Kidney epithelial cell (primary cell): ENCODE results near the gene KCNK18. TPM values are rescaled to one million over a fixed set of nuclear protein-coding genes. Genes with fewer than 3 reads are reported as not detected.

Experiments used
- DNase-seq: peaks from one replicate; pipeline ENCODE4 v3.0.0-alpha.2; 2010; ENCODE audit warnings: low read depth
- H3K27me3 ChIP-seq: 2 replicates; pipeline ENCODE4 v1.6.0; 2011; ENCODE audit warnings: low read length; ENCODE audit not compliant: control insufficient read depth, insufficient read depth
- H3K36me3 ChIP-seq: 2 replicates; pipeline ENCODE4 v1.5.1; 2011; ENCODE audit warnings: low read length; ENCODE audit not compliant: control insufficient read depth, insufficient read depth
- H3K4me3 ChIP-seq: 2 replicates; pipeline ENCODE4 v1.5.1; 2011; ENCODE audit warnings: low read depth, mild to moderate bottlenecking, control low read depth, low read length
- total RNA-seq: library from RNA; depleted of rRNA; stranded (reverse); fragments of >200 nt; gene quantifications from 2 replicates; pipeline ENCODE4 v1.2.3, GENCODE V29; 2015
- TF ChIP-seq, protein P1 (sequence below): IDR thresholded peaks from 2 replicates; pipeline ENCODE4 v1.5.1; 2011; ENCODE audit warnings: mild to moderate bottlenecking, moderate library complexity, low read length, control low read depth, inconsistent platforms; ENCODE audit not compliant: insufficient read depth, poor library complexity, severe bottlenecking

Gene KCNK18
- total RNA-seq, 1 donor from 2014 or later: not detected

DNA sequence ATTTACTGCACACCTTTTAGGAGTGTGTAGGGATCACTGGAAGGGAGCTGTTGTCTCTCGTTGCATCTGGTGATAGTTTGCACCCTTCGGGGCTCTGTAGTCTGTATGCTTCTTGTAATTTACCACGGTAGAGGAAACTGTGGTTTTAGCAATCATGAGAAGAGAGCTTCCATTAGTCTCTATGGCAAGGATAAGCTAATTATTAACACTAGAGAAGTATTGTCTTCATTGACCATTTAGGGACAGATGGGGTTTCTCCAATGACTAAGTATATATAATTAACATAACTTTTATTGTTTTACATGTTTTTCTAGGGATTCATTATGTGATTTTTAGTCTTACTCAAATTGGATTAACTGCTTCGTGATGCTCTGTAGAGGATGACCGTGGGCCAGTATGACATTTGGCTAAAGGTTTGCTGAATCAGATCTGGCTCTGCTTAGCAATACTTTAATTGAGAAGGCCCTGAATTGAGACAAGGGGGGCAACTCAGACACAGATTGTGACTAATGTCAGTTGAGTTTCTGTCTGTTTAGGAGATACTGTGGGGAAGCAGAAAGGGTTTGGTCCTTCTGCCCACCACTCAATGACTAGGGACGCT is 52.3 kb downstream of the KCNK18 start:
- TF ChIP-seq, protein P1, sequence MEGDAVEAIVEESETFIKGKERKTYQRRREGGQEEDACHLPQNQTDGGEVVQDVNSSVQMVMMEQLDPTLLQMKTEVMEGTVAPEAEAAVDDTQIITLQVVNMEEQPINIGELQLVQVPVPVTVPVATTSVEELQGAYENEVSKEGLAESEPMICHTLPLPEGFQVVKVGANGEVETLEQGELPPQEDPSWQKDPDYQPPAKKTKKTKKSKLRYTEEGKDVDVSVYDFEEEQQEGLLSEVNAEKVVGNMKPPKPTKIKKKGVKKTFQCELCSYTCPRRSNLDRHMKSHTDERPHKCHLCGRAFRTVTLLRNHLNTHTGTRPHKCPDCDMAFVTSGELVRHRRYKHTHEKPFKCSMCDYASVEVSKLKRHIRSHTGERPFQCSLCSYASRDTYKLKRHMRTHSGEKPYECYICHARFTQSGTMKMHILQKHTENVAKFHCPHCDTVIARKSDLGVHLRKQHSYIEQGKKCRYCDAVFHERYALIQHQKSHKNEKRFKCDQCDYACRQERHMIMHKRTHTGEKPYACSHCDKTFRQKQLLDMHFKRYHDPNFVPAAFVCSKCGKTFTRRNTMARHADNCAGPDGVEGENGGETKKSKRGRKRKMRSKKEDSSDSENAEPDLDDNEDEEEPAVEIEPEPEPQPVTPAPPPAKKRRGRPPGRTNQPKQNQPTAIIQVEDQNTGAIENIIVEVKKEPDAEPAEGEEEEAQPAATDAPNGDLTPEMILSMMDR: no peak
- H3K4me3 ChIP-seq: no peak overlapping the region
- no peaks in the 10 kb centered on the region for H3K27me3 ChIP-seq
- peak; percentile 59 for DNase-seq
- H3K36me3 ChIP-seq: no peaks in the 10 kb centered on the region

DNA sequence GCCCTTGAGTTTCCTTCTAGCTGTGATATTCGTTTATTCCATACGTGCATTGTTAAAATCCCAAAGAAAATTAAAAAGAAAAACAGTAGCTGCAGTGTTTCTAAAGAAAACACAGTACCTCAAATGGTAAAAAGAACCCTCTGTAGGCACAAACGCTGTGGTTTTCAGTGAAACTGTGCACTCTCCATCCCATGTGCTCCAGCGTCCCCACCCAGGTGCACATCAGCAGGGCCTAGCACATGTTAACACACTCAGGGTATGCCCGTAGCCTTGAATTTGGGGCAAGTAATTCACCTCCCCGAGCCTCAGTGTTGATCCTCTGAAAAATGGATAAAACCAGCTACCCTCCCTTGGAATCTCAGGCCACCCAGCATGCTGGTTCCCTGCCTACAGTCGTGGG is 53.1 kb downstream of the KCNK18 start:
- Histone ChIP-seq H3K4me3 (no peak overlapping the region), H3K27me3 (no peaks in the 10 kb centered on the region), H3K36me3 (no peaks in the 10 kb centered on the region)
- TF ChIP-seq, protein P1: no peak
- no peak for DNase-seq

DNA sequence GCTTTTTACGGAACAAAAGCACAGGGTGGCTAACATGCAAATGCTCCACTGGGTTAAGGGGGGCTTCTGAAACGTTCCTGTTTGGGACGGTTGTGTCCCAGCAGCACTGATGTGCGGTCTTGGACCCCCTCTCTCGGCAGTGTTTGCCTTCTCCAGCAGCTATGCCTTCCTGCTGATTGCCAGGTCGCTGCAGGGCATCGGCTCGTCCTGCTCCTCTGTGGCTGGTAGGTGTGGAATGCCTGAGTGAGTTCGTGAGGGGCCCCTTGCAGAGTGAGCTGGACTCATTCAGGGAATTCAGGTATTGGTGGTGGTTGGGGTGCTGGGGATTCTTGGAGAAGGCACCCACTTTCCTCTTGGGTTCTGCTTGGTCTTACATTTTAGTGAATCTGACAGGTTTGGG is 56.6 kb downstream of the KCNK18 start:
- no peak overlapping the region for H3K4me3 ChIP-seq
- DNase-seq: no peak
- TF ChIP-seq, protein P1: no peak
- no peaks in the 10 kb centered on the region for H3K27me3 ChIP-seq
- H3K36me3 ChIP-seq: no peaks in the 10 kb centered on the region

DNA sequence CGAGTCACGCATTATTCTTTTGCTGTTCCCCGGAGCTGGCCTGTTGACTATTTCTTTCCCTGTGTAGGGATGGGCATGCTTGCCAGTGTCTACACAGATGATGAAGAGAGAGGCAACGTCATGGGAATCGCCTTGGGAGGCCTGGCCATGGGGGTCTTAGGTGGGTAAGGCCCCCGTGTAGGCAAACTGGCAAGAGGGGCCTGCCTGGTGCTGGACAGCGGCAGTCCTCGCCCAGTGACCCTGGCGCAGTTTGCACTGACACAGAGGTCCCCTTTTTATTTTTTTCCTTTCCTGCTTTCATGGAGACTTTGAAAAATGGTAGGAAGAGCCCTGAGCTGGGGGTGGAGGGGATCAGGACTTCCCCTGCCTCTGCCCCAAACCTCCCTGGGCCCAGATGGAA is 57.0 kb downstream of the KCNK18 start:
- TF ChIP-seq, protein P1: no peak
- H3K4me3 ChIP-seq: no peak overlapping the region
- no peak for DNase-seq
- H3K27me3 ChIP-seq: no peaks in the 10 kb centered on the region
- H3K36me3 ChIP-seq: no peaks in the 10 kb centered on the region

DNA sequence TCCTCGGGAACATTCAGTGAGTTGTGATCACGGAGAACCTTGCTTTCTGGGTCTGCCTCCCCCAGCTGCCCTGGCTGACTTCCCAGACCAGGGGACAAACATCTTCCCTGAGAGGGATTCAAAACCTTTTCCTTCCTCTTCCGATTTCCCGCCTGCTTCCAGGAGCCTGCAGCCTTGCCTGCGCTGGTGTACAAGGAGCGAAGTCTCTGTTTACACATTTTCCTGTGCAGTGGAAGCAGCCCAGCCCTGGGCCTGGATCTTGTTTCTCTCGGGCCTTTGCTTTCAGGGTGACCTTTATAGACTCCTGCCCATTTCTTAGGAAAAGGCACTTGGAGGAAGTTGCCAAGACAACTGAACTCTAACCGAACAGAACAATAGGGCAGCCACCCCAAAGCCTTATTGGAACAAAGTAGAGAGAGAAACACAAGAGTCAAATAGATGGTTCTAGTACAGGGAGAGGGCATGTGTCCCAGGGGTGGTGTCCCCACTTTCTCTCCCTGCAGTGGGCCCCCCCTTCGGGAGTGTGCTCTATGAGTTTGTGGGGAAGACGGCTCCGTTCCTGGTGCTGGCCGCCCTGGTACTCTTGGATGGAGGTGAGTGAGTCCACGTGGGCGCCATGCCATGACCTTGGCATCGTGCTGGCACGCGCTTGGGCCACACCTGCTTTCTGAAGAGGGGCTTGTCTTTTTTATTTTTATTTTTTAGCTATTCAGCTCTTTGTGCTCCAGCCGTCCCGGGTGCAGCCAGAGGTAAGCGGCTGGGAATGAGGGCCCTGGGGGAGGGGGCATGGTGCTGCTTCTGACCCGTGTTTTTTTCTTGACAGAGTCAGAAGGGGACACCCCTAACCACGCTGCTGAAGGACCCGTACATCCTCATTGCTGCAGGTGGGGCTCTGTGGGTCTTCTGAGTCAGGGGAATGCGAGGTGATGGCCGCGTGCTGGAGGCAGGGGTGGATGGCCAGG is 57.8 kb downstream of the KCNK18 start:
- no peak overlapping the region for H3K4me3 ChIP-seq
- DNase-seq: no peak
- H3K27me3 ChIP-seq: no peaks in the 10 kb centered on the region
- H3K36me3 ChIP-seq: no peaks in the 10 kb centered on the region
- TF ChIP-seq, protein P1: no peak
